Upper lobe of left lung (tissue), 6 donors: Measurements from ENCODE around the gene ZNF212. TPM values are rescaled to one million over a fixed set of nuclear protein-coding genes. Genes with fewer than 3 reads are reported as not detected.

Experiments
- ATAC-seq, 2 donors: fragments of 200-7000 bp; cut with Tn5 transposase; one replicate each; pipeline ENCODE4 v1.9.1; 2022; ENCODE audit warnings: mild to moderate bottlenecking in 2 of 2, moderate library complexity in 2 of 2; ENCODE audit not compliant: low FRiP score in 2 of 2
- DNase-seq, 2 donors: peaks; one replicate each; pipeline ENCODE4 v3.0.0-alpha.2; 2019 to 2020
- H3K27ac ChIP-seq, 4 donors: fragments of 200-600 bp; sonication (generic); one replicate each; pipeline ENCODE4 v1.5.1; 2016 to 2019
- H3K27me3 ChIP-seq, 4 donors: fragments of 200-600 bp; sonication (generic); one replicate each; pipeline ENCODE4 v1.5.1; 2017 to 2019
- H3K36me3 ChIP-seq, 4 donors: fragments of 200-600 bp; sonication (generic); one replicate each; pipeline ENCODE4 v1.5.1; 2016 to 2019
- H3K4me1 ChIP-seq, 4 donors: fragments of 200-600 bp; sonication (generic); one replicate each; pipeline ENCODE4 v1.5.1; 2018 to 2019
- H3K4me3 ChIP-seq, 4 donors: fragments of 200-600 bp; sonication (generic); one replicate each; pipeline ENCODE4 v1.5.1; 2017 to 2019; ENCODE audit warnings: mild to moderate bottlenecking in 2 of 4, moderate library complexity in 1 of 4
- H3K9me3 ChIP-seq, 4 donors: fragments of 200-600 bp; sonication (generic); one replicate each; pipeline ENCODE4 v1.5.1; 2018 to 2019
- CTCF ChIP-seq, 6 experiments: fragments of 450-650 bp in 4 of 6; fragments of 200-600 bp in 2 of 6; sonication (generic) in 2 of 6; IDR thresholded peaks; one replicate each; pipeline ENCODE4 v1.5.1; 2016 to 2019; ENCODE audit warnings: antibody characterized with exemption in 6 of 6
- EP300 ChIP-seq, 4 donors: sonication (generic); formaldehyde crosslinking; IDR thresholded peaks; one replicate each; pipeline ENCODE4 v1.5.1; 2017; ENCODE audit warnings: antibody characterized with exemption in 4 of 4, control low read depth in 2 of 4
- POLR2A ChIP-seq, 4 donors: fragments of 450-650 bp; IDR thresholded peaks; one replicate each; pipeline ENCODE4 v1.5.1; 2016 to 2017; ENCODE audit warnings: antibody characterized with exemption in 4 of 4, mild to moderate bottlenecking in 2 of 4
- POLR2AphosphoS5 ChIP-seq, 2 donors: sonication (generic); formaldehyde crosslinking; IDR thresholded peaks; one replicate each; pipeline ENCODE4 v1.5.1; 2017; ENCODE audit warnings: antibody characterized with exemption in 2 of 2
- WGBS, 2 donors: methylation state at CpG; one replicate each; pipeline ENCODE4 v1.1.5; 2017 to 2018; 5-methylcytosine and 5-hydroxymethylcytosine counted together
- total RNA-seq, 6 donors: library from RNA; depleted of rRNA in 4 of 6; stranded (reverse); fragments of >200 nt in 4 of 6; gene quantifications; one replicate each; pipeline versions ENCODE4 v1.1.0 to v1.2.1, GENCODE V29; 2016 to 2021
- donor health status: DM: no; HTN: no; CAD: no; lungs with moderate emphysema.
- donor health status: DM: no; HTN: yes; CAD: no; lungs with severe emphysema.

ZNF212 gene
- total RNA-seq, 6 donors from 2014 or later = 10.3 to 33.5 (median 10.9) TPM

- Histone ChIP-seq H3K36me3 (peaks cover 0 to 18% (median 11%) of the 10 kb centered on the region in 4 donors), H3K4me3 (no peak overlapping the region), H3K9me3 (no peaks in the 10 kb centered on the region), H3K4me1 (no peaks in the 10 kb centered on the region), H3K27ac (no peak overlapping the region), H3K27me3 (no peaks in the 10 kb centered on the region)
- TF ChIP-seq POLR2A (IDR thresholded peaks at IDR 0.05) (no peak), EP300 (IDR thresholded peaks at IDR 0.05) (no peak), CTCF (IDR thresholded peaks at IDR 0.05) (no peak), POLR2AphosphoS5 (IDR thresholded peaks at IDR 0.05) (no peak)
- 96 to 98% methylated on average over 54 to 55 of the region's 55 CpGs for WGBS, 2 donors
- ATAC-seq (no peak), DNase-seq (peak in 1 of 2 donors; percentile 79)
Measured at GRCh38 chr7:149294634-149295480, 55.4 kb downstream of the ZNF212 start.

- H3K27me3 ChIP-seq = no peaks in the 10 kb centered on the region
- H3K4me1 ChIP-seq = no peaks in the 10 kb centered on the region
- ATAC-seq (no peak), DNase-seq (no peak)
- WGBS, 2 donors = 96 to 99% methylated on average over 4 to 6 of the region's 6 CpGs
- H3K9me3 ChIP-seq = no peaks in the 10 kb centered on the region
- TF ChIP-seq POLR2A (IDR thresholded peaks at IDR 0.05) = no peak
- TF ChIP-seq POLR2AphosphoS5 (IDR thresholded peaks at IDR 0.05) = no peak
- no peak for TF ChIP-seq EP300 (IDR thresholded peaks at IDR 0.05)
- no peak for TF ChIP-seq CTCF (IDR thresholded peaks at IDR 0.05)
- no peak overlapping the region for H3K4me3 ChIP-seq
- no peak overlapping the region for H3K27ac ChIP-seq
- peaks cover 0 to 17% (median 11%) of the 10 kb centered on the region in 4 donors for H3K36me3 ChIP-seq
Measured at GRCh38 chr7:149295481-149295850, 56.0 kb downstream of the ZNF212 start.

- Histone ChIP-seq H3K27me3 (no peaks in the 10 kb centered on the region), H3K36me3 (peaks cover 0 to 17% (median 11%) of the 10 kb centered on the region in 4 donors), H3K9me3 (no peaks in the 10 kb centered on the region), H3K27ac (no peak overlapping the region), H3K4me1 (no peaks in the 10 kb centered on the region), H3K4me3 (no peak overlapping the region)
- DNase-seq = no peak
- TF ChIP-seq CTCF (IDR thresholded peaks at IDR 0.05) = no peak
- TF ChIP-seq EP300 (IDR thresholded peaks at IDR 0.05) = no peak
- no peak for TF ChIP-seq POLR2A (IDR thresholded peaks at IDR 0.05)
- TF ChIP-seq POLR2AphosphoS5 (IDR thresholded peaks at IDR 0.05) = no peak
- no peak for ATAC-seq
- WGBS, 2 donors = 90 to 93% methylated on average over 4 of the region's 4 CpGs
Measured at GRCh38 chr7:149296368-149296767, 56.9 kb downstream of the ZNF212 start.

- H3K27ac ChIP-seq = no peak overlapping the region
- H3K36me3 ChIP-seq = peaks cover 0 to 17% (median 11%) of the 10 kb centered on the region in 4 donors
- WGBS, 2 donors = 75 to 79% methylated on average over 5 of the region's 5 CpGs
- no peak for ATAC-seq
- H3K4me1 ChIP-seq = no peaks in the 10 kb centered on the region
- DNase-seq = no peak
- no peak overlapping the region for H3K4me3 ChIP-seq
- TF ChIP-seq POLR2A (IDR thresholded peaks at IDR 0.05) (no peak), CTCF (IDR thresholded peaks at IDR 0.05) (no peak), EP300 (IDR thresholded peaks at IDR 0.05) (no peak), POLR2AphosphoS5 (IDR thresholded peaks at IDR 0.05) (no peak)
- no peaks in the 10 kb centered on the region for H3K9me3 ChIP-seq
- H3K27me3 ChIP-seq = no peaks in the 10 kb centered on the region
Measured at GRCh38 chr7:149297034-149297755, 57.7 kb downstream of the ZNF212 start.
